Ascending aorta (tissue), 2 donors: ENCODE data around the gene GPHN. TPM values are rescaled to one million over a fixed set of nuclear protein-coding genes. Genes with fewer than 3 reads are reported as not detected.

Experiments
- DNase-seq, 2 donors: peaks; one replicate each; pipeline ENCODE4 v3.0.0-alpha.2; 2019; ENCODE audit warnings: low spot score in 2 of 2
- H3K27ac ChIP-seq, 2 donors: fragments of 200-600 bp; sonication (generic); one replicate each; pipeline ENCODE4 v1.5.1; 2016 to 2017; ENCODE audit warnings: mild to moderate bottlenecking in 1 of 2
- H3K27me3 ChIP-seq: fragments of 200-600 bp; sonication (generic); one replicate; pipeline ENCODE4 v1.5.1; 2017
- H3K36me3 ChIP-seq, 2 donors: fragments of 200-600 bp; sonication (generic); one replicate each; pipeline ENCODE4 v1.5.1; 2016
- H3K4me1 ChIP-seq, 2 donors: fragments of 200-600 bp; sonication (generic); one replicate each; pipeline ENCODE4 v1.5.1; 2016 to 2017; ENCODE audit warnings: mild to moderate bottlenecking in 1 of 2
- H3K4me3 ChIP-seq, 2 donors: fragments of 200-600 bp; sonication (generic); one replicate each; pipeline ENCODE4 v1.5.1; 2016 to 2017; ENCODE audit warnings: mild to moderate bottlenecking in 1 of 2
- H3K9me3 ChIP-seq, 2 donors: fragments of 200-600 bp; sonication (generic); one replicate each; pipeline ENCODE4 v1.5.1; 2016
- CTCF ChIP-seq, 3 experiments: fragments of 200-600 bp in 2 of 3; fragments of 450-650 bp in 1 of 3; sonication (generic) in 2 of 3; IDR thresholded peaks; one replicate each; pipeline ENCODE4 v1.5.1; 2016 to 2019; ENCODE audit warnings: antibody characterized with exemption in 3 of 3, mild to moderate bottlenecking in 1 of 3, moderate library complexity in 1 of 3
- intact Hi-C: fragments of 100-400 bp; cut with DNase I; formaldehyde crosslinking; loops from one replicate; pipeline ENCODE4 v1.15.1; 2023
- total RNA-seq: library from RNA; depleted of rRNA; stranded (reverse); fragments of >200 nt; gene quantifications from one replicate; pipeline ENCODE4 v1.1.0, GENCODE V29; 2016

Gene GPHN
- total RNA-seq, 1 donor from 2014 or later: 3.3 TPM

DNA sequence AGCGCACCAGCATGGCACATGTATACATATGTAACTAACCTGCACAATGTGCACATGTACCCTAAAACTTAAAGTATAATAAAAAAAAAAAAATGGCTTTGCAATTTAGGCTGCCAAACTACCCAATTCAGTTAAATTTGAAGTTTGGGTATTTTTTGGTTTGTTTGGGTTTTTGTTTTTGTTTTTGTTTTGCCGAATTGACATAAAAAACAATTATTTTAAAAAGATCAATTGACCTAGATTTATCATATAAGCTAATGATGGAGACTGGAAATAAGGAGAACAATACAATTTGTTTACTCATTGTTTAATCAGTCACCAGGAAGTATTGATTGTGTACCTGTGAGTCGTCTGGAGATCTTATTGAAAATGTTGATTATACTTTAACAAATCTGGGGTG is 619.2 kb downstream of the GPHN start:
- no peaks in the 10 kb centered on the region for H3K27me3 ChIP-seq
- no peak for DNase-seq
- intact Hi-C loops: no loop called here
- H3K4me1 ChIP-seq: no peaks in the 10 kb centered on the region
- no peaks in the 10 kb centered on the region for H3K9me3 ChIP-seq
- no peak overlapping the region for H3K27ac ChIP-seq
- no peak overlapping the region for H3K4me3 ChIP-seq
- H3K36me3 ChIP-seq: peaks cover 0 to 17% of the 10 kb centered on the region in 2 donors
- TF ChIP-seq CTCF (IDR thresholded peaks at IDR 0.05): no peak

GRCh38 chr14:67129768-67130167 is 621.8 kb downstream of the GPHN start:
- intact Hi-C loops: no loop called here
- Histone ChIP-seq H3K36me3 (peaks cover 0 to 3% of the 10 kb centered on the region in 2 donors), H3K4me1 (no peaks in the 10 kb centered on the region), H3K9me3 (no peaks in the 10 kb centered on the region), H3K27ac (no peak overlapping the region), H3K4me3 (no peak overlapping the region), H3K27me3 (no peaks in the 10 kb centered on the region)
- no peak for TF ChIP-seq CTCF (IDR thresholded peaks at IDR 0.05)
- DNase-seq: no peak

- Histone ChIP-seq H3K27ac (no peak overlapping the region), H3K9me3 (no peaks in the 10 kb centered on the region), H3K4me3 (no peak overlapping the region), H3K36me3 (no peaks in the 10 kb centered on the region), H3K27me3 (no peaks in the 10 kb centered on the region), H3K4me1 (no peaks in the 10 kb centered on the region)
- DNase-seq: no peak
- TF ChIP-seq CTCF (IDR thresholded peaks at IDR 0.05): no peak
- intact Hi-C loops: no loop called here
These were observed 623.7 kb downstream of the GPHN start for GRCh38 chr14:67131691-67132090.

DNA sequence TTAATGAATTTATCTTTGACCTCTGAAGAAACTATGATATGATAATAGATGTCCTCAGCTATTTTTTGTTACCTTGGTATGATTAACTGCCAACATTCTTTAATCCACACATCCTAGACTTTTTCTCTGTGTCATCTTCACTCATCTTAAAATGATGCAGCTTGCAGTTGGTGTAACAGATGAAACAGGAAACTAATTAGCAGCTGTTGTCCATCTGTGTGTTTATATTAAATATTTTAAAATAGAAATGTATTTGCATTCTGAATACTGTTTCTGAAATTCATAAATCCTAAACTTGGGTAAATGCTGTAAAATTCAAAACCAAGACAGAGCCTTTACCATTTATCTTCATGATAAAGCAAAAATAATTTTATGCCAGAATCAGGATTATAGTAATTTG is 625.2 kb downstream of the GPHN start:
- Histone ChIP-seq H3K27me3 (no peaks in the 10 kb centered on the region), H3K9me3 (no peaks in the 10 kb centered on the region), H3K27ac (no peak overlapping the region), H3K36me3 (no peaks in the 10 kb centered on the region), H3K4me3 (no peak overlapping the region), H3K4me1 (no peaks in the 10 kb centered on the region)
- intact Hi-C loops: no loop called here
- TF ChIP-seq CTCF (IDR thresholded peaks at IDR 0.05): no peak
- no peak for DNase-seq

DNA sequence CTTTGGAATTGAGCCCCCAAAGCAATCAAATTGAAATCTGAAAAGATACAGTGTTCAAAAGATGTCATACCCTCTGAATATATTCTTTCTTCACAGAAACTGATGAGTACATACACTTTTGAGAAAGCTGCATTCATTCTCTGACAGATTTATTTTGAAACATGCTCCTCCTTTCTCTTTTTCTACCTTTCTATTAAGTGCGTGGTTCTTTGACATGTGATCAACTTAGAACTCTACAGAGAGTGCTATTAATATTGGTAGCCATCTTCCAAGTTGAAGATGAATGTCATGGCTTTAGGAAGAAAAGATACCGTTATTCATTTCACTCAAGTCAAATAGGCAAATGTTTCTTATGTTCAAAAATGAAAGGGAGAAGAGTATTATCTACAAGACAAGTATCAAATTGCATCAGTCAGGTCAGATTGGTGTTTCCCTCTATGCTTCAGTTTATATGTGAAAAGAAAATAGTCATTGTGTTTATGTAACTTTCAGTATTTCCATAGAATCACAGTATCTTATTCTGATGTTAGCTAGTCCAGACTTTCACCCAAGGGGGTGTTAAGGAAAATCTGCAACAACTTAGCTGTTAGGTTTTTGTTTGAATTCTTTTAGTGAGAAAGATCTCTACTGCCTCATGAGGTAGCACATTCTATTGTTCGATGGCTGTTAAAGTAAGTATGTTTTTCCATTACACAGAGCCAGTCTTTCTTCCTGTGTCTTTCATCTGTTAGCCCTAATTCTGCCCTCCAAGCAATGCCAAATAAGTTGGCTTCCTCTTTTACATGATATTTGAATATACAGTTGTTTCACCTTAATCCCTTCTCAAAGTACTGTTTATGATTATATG is 625.9 kb downstream of the GPHN start:
- Histone ChIP-seq H3K4me3 (no peak overlapping the region), H3K36me3 (no peaks in the 10 kb centered on the region), H3K9me3 (no peaks in the 10 kb centered on the region), H3K4me1 (no peaks in the 10 kb centered on the region), H3K27ac (no peak overlapping the region), H3K27me3 (no peaks in the 10 kb centered on the region)
- no peak for DNase-seq
- TF ChIP-seq CTCF (IDR thresholded peaks at IDR 0.05): no peak
- intact Hi-C loops: no loop called here
